COLO829 (cell line): ENCODE results near the gene PIRT.
"Not testable (repeated sequence)": the region's sequence is repeated elsewhere in the genome, so short reads cannot be mapped to it uniquely, and the experiment has no call there.

Experiments
- DNase-seq: peaks from one replicate; pipeline ENCODE4 v3.0.0; 2012; ENCODE audit warnings: low spot score

The PIRT gene

DNA sequence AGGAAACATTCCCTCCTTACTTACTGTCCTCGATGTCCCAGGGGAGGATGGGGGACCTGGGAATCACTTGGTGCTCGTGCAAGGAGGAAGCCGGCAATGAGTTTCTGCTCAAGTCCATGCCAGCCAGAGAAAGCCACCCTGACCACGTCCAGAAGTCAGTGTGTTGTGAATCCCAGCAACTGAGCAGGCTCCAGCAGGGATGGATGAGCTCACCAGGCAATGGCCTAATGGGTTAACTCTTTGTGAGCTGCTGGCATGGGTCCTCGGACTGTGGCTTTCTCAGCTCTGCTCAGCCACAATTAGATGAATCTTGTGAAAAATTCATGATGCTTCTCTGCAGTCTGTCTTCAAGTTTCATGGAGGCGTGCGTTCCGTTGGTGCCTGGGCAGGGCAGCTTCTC is at the start of gene PIRT:
Gene PIRT, minus strand, starts transcription at position 167 of the 400 bp plus-strand sequence. CDS start 12,442 bp downstream, outside the sequence.
- no peak for DNase-seq

DNA sequence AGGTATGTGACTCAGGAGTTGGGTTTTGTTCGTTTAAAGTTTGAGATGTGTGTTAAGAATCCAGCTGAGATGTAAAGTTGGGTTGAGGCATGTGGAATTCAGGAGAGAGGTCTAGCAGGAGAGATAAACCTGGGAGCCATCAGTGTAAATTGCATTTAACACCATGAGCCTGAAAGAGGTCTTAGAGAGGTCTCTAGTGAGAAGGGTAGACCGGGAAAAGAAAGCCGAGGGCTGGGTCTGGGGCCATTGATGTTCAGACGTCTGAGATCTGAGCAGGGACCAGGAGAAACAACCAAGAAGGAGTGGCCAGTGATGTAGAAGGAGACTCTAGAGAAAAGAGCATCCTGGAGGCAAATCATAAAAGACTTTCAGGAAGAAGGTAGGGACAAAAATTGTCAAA is 44.1 kb upstream of the PIRT start:
- no peak for DNase-seq

DNA sequence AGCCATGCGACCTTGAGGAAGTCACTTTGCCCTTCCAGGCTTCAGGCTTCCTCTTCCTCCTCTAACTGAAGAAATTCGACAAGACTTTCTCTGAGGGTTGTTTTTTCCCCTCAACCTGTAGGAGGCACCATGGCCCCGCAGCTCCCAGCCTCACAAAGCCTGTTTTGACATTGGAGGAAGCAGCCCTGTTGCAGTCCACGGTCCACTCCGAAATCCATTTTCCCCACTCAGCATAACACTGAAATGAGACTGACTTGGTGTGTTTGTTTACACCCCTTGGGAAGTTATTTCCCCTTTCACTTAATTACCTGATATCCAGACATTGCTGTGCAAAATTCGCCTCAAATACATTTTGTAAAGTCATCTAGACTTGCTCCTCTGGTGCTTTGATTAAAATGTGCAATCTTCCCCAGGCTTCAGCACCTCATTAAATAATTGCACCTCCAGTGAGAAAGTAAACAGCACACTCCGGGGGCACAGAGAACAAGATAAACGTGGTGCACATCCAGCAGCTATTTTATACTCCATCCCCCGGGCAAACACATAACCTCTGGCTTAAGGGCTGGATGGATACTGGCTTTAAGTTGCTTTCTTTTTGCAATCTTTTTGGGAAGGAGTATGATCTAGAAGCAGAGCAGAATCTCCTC is 41.4 kb upstream of the PIRT start:
- peak; percentile 12 for DNase-seq

DNA sequence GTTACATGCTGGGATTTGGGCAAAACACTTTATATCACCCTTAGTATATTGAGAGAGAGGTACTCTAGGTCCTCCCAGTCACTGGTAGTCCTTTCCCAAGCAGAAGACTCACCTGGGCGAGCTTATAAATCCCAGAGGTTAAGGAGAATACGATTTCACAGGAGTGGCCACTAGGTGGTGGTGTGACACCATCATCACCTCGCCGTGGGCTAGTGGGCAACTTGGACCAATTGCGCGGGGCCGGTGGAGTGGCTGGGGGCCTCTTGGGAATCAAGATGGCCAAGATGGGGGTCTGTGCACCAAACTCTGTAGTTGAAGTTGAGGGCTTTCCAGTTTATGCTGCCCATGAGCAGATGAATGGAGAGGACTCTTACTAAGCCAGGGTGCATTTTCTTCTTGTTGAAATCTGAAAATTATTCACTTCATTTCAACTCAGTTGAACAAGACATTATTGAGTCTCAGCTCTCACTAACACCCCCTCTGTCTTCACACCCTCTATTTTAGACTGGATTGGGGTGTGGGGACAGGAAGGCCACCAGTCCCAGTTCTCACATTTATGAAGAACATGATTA is 38.2 kb upstream of the PIRT start:
- DNase-seq, result peak; percentile 44

DNA sequence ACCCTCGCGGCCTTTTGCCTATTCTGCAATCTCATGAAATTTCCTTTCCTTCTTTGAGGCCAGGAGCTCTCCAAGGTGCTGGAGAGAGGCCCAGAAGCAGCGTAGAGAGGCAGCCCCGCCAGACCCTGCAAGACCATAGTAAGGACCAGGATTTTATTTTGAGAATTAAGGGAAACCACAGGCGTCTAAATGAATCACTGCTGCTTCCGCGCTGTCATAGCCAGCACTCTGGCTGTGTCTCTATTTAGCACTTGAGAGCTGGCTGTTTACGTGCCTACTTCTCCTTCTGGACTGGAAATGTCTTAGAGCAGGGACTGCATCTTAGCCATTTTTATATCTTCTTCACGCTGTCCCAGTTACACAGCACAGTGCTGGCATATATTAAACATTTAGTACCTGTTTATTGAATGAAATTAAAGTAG is 37.6 kb upstream of the PIRT start:
- peak; percentile 31 for DNase-seq

DNA sequence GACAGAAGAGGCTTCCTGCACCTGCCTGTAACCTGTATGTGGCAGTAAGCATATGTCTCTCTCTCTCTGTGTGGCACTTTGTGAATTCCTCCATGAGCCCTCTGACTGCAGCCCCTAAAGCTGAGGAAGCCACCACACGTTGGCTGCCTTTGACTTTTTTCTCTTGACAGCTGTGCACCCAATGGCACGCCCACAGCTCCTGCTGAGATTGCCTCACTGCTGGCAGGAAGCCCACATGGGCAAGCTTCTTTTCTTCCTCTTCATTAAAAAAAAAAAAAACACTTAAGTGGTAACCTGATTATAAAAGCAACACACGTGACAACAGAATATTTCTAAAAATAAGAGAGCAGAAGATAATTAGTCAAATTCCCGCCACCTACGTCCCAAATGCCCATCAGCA is 34.0 kb upstream of the PIRT start:
- no peak for DNase-seq

DNA sequence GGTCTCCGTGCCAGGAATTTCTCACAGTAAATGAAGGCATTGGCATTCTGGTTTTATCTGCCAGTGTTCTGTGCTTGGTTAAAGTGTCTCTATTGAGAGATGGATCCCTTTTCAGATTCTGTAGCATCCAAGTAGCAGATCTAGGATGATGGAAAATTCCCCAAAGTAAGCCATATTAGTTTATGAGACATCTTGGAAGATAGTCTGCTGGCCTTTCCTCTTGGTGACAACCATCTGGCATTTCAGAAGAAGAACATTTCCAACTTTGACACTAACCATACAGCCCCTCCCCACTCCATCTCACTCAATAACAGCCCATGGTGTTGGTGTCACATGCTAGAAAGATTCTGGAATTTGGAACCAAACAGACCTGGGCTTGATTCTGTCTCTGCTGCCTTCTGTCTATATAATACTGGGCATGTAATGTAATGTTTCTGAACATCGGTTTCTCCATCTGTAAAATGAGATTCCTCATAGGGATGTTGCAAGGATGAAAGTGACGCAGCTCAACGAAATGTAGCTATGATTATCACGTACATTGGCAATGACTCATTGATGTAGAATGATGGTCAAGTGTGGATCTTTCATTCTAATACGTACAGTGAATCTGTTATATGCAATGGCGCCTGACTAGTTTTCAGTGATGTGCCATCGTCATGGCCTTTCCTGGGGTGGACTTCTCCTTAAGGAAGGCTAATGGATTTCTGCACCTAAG is 32.6 kb upstream of the PIRT start:
- DNase-seq, result no peak

DNA sequence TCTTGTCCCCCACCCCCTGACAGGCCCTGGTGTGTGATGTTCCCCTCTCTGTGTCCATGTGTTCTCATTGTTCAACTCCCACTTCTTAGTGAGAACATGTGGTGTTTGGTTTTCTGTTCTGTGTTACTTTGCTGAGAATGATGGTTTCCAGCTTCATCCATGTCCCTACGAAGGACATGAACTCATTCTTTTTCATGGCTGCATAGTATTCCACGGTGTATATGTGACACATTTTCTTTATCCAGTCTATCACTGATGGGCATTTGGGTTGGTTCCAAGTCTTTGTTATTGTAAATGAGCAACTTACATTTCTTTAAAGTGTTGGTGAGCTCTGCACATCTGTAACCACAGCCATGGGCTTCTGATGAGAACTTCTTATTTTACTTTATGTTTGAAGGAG is 30.9 kb upstream of the PIRT start:
- not testable (repeated sequence) for DNase-seq

DNA sequence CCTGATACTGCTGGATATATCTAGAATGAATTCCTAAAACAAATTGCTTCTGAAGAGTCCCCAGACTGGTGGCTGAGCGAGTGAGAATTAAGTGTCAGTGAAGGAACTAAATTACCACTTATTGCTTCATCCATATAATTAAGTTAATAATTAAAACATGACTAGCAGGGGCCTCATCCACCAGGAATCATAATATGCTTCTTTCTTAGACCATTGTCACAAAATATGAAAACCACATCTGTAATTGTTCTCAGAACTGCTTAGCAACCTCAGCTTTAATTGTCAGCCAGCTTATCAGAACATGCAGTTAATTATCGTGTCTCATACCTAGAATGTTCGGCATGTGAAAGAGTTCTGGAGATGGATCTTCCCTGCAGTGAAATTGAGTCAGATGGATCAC is 21.2 kb upstream of the PIRT start:
- no peak for DNase-seq

DNA sequence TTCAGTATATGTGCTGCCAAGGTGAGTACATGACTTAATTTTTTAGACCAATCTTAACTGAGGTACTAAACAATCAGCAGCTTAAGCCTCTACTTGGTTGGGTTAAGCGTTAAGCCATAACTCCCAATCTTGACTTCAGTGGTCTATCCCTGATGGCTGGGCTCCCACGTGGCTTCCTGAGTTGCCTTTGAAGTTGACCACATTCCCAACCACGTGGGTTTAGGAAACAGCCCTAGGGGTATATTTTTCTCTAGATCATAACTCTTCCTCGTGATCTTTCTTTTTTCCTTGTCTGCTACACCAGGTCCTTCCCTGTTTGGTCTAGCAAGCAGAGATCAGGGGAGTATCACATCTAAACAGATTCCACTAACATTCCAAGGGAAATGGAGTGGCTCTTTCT is 20.1 kb upstream of the PIRT start:
- peak; percentile 28 for DNase-seq

DNA sequence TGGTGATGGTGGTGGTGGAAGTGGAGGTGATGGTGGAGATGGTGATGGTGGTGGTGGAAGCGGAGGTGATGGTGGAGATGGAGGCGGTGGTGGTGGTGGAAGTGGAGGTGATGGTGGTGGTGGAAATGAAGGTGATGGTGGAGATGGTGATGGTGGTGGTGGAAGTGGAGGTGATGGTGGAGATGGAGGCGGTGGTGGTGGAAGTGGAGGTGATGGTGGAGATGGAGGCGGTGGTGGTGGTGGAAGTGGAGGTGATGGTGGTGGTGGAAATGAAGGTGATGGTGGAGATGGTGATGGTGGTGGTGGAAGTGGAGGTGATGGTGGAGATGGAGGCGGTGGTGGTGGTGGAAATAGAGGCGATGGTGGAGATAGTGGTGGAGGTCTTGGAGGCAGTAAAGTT is 8.7 kb upstream of the PIRT start:
- not testable (repeated sequence) for DNase-seq

DNA sequence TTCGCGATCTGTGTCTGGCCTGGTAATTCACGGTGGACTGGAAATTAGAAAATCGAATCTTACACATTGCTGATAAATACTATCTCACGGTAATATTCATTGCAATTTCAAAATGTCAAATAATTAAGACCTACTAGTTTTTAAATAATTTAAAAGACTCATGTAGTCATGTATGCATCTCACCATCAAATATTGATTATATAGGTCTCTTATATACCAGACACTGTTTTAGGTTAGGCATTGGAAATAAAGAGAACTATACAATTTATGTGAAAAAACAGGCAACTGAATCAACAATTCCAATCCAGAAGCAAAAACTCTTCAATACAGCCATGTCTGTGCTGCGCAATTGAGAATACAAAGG is 7.5 kb upstream of the PIRT start:
- DNase-seq, result no peak

DNA sequence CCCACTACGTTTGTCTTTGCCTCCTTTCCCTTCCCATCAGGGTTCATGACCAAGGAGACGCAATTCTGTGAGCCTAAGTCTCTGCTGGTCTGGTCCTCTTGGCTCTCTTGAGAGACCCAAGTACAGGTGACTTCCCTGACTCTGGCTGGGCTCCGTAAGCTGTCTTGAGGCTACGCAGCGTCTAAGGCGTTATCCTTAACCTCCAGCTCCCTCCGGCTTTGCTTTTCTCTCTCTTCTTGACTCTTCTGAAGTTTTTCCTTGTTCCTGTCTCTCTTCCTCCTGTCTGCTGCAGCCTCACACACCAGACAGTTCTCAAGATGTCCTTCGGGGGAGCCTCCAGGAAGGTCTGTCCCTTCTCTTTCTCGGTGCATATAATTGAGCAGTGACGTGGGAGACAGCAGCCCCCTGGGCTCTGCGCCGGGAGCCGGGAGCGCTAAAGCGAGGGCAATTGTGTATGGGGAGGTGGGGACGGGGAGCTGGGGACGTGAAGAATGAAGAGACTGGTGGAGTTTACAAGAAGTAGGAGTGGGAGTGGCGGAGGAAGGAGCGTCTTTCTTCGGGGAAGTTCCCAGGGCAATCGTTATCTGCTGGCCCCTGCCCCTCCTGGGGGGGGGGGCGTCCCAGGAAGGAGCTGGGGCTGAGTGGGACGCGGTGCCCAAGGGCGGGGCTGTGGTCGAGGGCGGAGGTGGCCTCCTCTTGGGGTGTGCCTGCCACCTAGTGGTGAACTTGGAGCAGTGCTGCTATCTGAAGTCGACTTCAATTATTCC is 6.9 kb upstream of the PIRT start:
- DNase-seq, result peak; percentile 78

DNA sequence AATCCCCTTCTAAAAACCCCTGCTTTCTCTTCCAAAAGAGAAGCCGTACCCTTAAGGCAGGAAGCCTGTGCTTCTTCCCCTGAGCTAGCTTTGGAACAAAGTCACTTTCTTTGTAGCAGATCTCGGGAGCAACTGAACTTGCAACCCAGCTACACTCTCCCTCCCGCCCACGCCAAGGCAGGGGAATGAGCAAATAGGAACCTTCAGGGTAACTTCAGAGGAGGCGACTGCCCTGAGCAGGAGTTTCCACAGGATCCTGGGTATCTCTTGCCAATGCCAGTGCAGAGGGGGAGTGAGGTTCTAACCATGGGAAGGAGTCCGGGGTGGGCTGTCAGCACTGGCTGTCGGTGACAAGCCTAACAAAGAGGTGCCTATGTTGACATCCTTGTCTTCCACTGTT is 5.9 kb upstream of the PIRT start:
- peak; percentile 63 for DNase-seq

DNA sequence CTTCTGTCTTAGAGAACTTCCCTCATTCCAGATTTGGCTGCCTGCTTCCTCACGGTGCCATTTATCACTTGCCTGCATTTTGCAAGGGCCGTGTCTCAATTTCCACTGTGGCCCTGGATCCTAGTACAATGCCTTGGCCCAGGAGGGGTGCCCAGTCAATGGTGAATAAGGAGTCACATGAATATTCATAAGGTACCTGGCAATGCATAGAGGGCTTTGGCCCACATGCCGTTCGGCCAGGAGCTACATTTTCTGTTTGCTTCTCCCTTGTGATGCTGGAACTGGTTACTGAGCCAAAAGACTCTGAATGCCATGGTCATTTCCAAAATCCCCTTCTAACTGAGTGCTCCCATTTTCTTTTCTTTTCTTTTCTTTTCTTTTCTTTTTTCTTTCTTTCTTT is 4.8 kb upstream of the PIRT start:
- no peak for DNase-seq

DNA sequence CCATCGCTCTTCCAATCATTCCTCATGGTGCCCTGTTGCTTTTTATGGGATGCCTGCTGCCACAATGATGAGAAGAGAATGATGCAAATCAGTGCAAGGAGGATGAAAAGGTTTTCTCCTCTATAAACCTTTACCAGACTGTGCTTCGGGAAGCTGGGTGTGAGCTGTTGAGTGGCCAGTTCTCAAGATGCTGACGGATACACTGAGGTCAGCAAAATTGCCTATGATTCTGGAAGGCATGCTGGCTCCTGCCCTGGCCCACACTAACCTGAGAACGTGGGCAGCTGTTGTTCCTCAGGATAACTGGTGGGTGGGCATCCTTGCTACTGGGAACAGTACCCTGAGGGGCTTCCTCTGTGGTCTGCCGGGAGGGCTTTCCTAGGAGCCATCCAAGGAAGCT is 795 bp upstream of the PIRT start:
- no peak for DNase-seq

DNA sequence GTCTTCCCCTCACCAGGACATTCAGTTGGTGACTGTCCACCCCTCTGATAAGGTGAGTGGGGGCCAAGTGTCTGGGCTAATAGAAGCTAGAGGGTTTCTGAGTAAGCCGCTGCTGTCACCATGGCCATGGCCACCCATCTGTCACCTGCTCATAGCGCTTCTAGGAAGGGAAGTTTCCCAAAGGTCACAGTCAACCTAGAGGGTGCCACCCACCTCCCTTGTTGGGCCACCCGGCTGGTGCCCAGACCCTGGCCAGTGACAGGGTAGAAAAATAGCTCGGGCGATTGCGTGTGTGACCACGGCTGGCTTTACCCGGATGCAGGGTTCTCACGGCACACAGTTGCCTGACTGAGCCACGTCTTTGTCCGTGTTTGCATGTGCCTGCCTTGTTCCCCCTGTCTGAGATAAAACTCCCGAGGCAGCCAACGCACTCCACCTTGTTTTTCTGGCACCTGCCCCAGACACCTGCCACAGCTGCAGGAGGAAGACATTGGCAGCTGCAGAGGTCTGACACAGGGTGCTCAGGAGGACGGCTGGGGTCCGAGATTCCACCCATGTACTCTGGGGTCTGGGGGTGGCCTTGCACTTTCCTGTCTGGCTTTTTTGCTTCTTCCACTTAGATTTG is 809 bp downstream of the PIRT start:
- no peak for DNase-seq

DNA sequence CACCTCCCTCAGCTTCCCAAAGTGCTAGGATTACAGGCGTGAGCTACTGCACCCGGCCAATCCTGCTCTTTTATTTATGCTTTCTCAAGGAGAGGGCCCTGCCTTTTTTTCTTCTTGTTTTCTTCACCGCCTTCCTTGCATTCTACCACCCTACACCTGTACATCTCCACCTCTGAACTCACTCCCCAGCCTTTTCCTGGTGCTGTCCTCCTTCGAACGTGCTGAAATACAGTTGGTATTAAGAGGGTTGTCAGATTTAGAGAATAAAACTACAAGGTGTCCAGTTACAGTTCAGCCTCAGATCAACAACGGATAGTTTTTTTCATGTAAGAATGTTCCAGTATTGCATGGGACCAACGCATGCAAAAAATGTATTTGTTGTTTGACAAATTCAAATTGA is 1.7 kb downstream of the PIRT start:
- no peak for DNase-seq

DNA sequence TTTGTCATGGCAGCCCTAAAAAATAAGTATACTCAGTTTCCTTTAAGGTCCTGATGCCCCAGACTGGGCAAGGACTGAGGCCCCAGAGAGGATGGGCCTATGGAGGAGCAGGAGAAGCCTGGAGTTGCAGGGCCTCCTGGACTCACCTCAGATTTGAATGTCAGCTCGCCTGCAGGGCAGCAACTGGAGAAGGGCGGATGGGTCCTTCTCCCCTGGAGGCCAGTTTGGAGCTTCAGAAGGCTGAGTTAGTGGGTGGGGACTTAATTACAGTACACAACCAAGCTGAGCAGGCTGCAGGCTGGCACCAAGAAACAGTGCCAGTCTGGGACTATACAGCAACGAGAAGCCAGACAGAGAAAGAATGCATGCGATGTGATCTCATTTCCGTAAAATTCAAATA is 6.2 kb downstream of the PIRT start:
- DNase-seq, result no peak

DNA sequence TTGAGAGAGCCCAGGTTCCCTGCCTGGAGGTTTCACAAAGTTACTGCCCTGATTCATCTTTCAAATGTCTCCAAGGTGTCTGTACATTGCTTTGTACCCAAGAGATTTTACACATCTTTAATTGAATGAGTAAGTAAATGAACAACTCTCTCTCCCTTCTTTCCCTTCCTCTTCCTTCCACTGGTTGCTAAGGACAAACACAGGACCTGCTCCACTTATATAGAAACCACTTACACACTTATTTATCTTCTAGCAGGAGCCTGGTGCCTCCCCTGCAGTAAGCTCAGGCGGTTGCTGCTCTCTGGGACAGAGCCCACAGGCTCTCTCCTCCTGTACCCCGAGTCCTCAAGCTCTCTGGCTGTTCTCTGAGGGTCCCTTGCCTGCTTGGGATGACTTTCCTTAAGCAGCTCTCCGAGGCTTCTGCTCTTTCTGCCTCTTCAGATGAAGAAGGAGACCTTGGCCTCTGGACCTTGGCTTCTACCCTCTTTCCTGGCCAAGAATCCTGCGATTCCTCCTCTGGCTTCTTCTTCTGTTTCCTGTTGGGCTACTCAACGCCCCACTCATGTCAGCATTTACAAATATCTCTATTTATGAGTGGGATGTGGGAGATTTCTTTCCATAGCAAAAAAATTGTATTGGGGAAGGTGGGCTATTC is 9.9 kb downstream of the PIRT start:
- no peak for DNase-seq

DNA sequence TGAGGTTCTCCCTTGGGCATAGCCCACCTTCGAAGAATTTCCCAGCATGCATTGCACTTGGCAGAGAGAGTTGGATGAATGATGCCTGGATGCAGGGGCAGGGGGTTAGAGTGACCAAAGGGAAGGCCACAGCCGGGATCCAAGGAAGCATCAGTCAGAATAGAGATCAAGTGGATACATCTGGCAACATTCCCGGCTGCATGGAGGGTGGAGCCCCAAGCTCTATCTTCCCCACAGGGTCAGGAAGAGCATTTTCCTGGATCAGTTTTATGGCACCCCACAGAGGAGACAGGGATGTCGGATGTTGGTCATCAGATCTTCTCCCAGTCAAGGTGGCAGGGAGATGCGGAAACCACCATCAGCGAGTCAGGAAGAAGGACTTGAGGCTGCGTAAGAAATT is 13.0 kb downstream of the PIRT start:
- DNase-seq, result no peak

DNA sequence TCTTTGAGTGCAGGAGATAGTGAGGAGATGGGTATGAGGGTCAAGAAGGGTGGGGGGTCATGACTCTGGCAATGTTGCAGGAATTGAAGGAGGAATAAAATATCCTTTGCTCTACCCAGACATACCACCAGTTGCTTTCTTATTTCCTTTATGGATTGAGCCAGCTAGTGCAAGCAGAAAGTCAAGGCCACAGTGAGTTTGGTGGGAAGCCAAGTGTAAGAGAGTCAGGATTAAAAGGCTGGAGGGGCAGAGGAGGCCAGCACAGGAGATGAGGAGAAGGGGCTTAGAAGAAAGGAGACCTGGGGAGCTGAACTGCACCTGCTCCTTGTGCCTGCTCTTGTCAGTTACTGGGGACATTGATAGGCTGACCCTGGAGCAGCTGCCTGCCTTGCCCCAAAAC is 16.1 kb downstream of the PIRT start:
- DNase-seq, result no peak
